ENCODE results near the gene PLEKHF1. TPM values are rescaled to one million over a fixed set of nuclear protein-coding genes. Genes with fewer than 3 reads are reported as not detected.

Gene PLEKHF1
- total and polyA plus RNA-seq, 2 donors (not counting 1 experiment from before 2014, with no cell fraction given) = 5.2 to 72.5 TPM

- Histone ChIP-seq H3K9me3 (ENCODE audit: control insufficient read depth, insufficient read depth, low read depth, low read length) (no peaks in the 10 kb centered on the region), H3K4me1 (ENCODE audit: control insufficient read depth, extremely low read depth, insufficient read depth, low read length) (peaks cover 23% of the 10 kb centered on the region), H3K36me3 (ENCODE audit: control insufficient read depth, insufficient read depth, low read length) (peaks cover 5% of the 10 kb centered on the region), H3K4me3 (replicated peaks in 1 of 4; ENCODE audit: control extremely low read depth in 1 of 4, insufficient read depth in 1 of 4, low read depth in 3 of 4, low read length in 4 of 4) (peak overlapping the region in 3 of 4 experiments; percentile 25 to 95 (median 37)), H3K27me3 (ENCODE audit: control insufficient read depth, insufficient read depth, low read length) (no peaks in the 10 kb centered on the region), H4K20me1 (ENCODE audit: control insufficient read depth, extremely low read depth, insufficient read depth, low read length) (no peaks in the 10 kb centered on the region), H3K9ac (ENCODE audit: insufficient read depth, low read length) (no peak overlapping the region), H3K4me2 (ENCODE audit: extremely low read depth, insufficient read depth, low read length) (peak overlapping the region; percentile 79), H2AFZ (ENCODE audit: low read length) (peak overlapping the region; percentile 37), H3K79me2 (ENCODE audit: control insufficient read depth, insufficient read depth, low read length) (peaks cover 30% of the 10 kb centered on the region), H3K27ac (ENCODE audit: insufficient read depth, low read length) (peak overlapping the region; percentile 90)
- no peak for DNase-seq (ENCODE audit: low read depth in 2 of 2)
- no peak for TF ChIP-seq CTCF (conservative IDR thresholded peaks at IDR 0.05 in 1 of 2, IDR thresholded peaks at IDR 0.05 in 1 of 2; ENCODE audit: low read depth in 1 of 2, low read length in 2 of 2)
- TF ChIP-seq EZH2 (IDR thresholded peaks at IDR 0.05; ENCODE audit: low read length, missing control alignments) = no peak
Measured at GRCh38 chr19:29664753-29665214, 477 bp upstream of the PLEKHF1 start.

GRCh38 chr19:29665826-29666577, 741 bp downstream of the PLEKHF1 start:
- Histone ChIP-seq H3K36me3 (ENCODE audit: control insufficient read depth, insufficient read depth, low read length) (peaks cover 7% of the 10 kb centered on the region), H3K9ac (ENCODE audit: insufficient read depth, low read length) (peak overlapping the region; percentile 63), H3K4me2 (ENCODE audit: extremely low read depth, insufficient read depth, low read length) (peak overlapping the region; percentile 99), H3K27ac (ENCODE audit: insufficient read depth, low read length) (peak overlapping the region; percentile 90), H4K20me1 (ENCODE audit: control insufficient read depth, extremely low read depth, insufficient read depth, low read length) (no peaks in the 10 kb centered on the region), H3K4me1 (ENCODE audit: control insufficient read depth, extremely low read depth, insufficient read depth, low read length) (peaks cover 23% of the 10 kb centered on the region), H3K27me3 (ENCODE audit: control insufficient read depth, insufficient read depth, low read length) (no peaks in the 10 kb centered on the region), H3K79me2 (ENCODE audit: control insufficient read depth, insufficient read depth, low read length) (peaks cover 34% of the 10 kb centered on the region), H3K4me3 (replicated peaks in 1 of 4; ENCODE audit: control extremely low read depth in 1 of 4, insufficient read depth in 1 of 4, low read depth in 3 of 4, low read length in 4 of 4) (peak overlapping the region; percentile 52 to 95 (median 70)), H3K9me3 (ENCODE audit: control insufficient read depth, insufficient read depth, low read depth, low read length) (no peaks in the 10 kb centered on the region), H2AFZ (ENCODE audit: low read length) (peak overlapping the region; percentile 67)
- peak; percentile 66 to 80 for DNase-seq (ENCODE audit: low read depth in 2 of 2)
- TF ChIP-seq CTCF (conservative IDR thresholded peaks at IDR 0.05 in 1 of 2, IDR thresholded peaks at IDR 0.05 in 1 of 2; ENCODE audit: low read depth in 1 of 2, low read length in 2 of 2) = no peak
- TF ChIP-seq EZH2 (IDR thresholded peaks at IDR 0.05; ENCODE audit: low read length, missing control alignments) = no peak

- peak; percentile 70 to 76 for DNase-seq (ENCODE audit: low read depth in 2 of 2)
Measured at GRCh38 chr19:29666578-29667386, 1.5 kb downstream of the PLEKHF1 start.

More at GRCh38 chr19:29666578-29667386, 1.5 kb downstream of the PLEKHF1 start:
- peak overlapping the region; percentile 90 for H3K27ac ChIP-seq (ENCODE audit: insufficient read depth, low read length)
- H3K9me3 ChIP-seq (ENCODE audit: control insufficient read depth, insufficient read depth, low read depth, low read length) = no peaks in the 10 kb centered on the region
- H3K4me2 ChIP-seq (ENCODE audit: extremely low read depth, insufficient read depth, low read length) = peak overlapping the region; percentile 99
- no peaks in the 10 kb centered on the region for H3K27me3 ChIP-seq (ENCODE audit: control insufficient read depth, insufficient read depth, low read length)
- H2AFZ ChIP-seq (ENCODE audit: low read length) = peak overlapping the region; percentile 67
- H4K20me1 ChIP-seq (ENCODE audit: control insufficient read depth, extremely low read depth, insufficient read depth, low read length) = peaks cover 1% of the 10 kb centered on the region
- H3K4me1 ChIP-seq (ENCODE audit: control insufficient read depth, extremely low read depth, insufficient read depth, low read length) = peaks cover 25% of the 10 kb centered on the region
- peak overlapping the region; percentile 63 for H3K9ac ChIP-seq (ENCODE audit: insufficient read depth, low read length)
- TF ChIP-seq EZH2 (IDR thresholded peaks at IDR 0.05; ENCODE audit: low read length, missing control alignments) (no peak), CTCF (conservative IDR thresholded peaks at IDR 0.05 in 1 of 2, IDR thresholded peaks at IDR 0.05 in 1 of 2; ENCODE audit: low read depth in 1 of 2, low read length in 2 of 2) (no peak)
- peaks cover 11% of the 10 kb centered on the region for H3K36me3 ChIP-seq (ENCODE audit: control insufficient read depth, insufficient read depth, low read length)
- H3K79me2 ChIP-seq (ENCODE audit: control insufficient read depth, insufficient read depth, low read length) = peaks cover 42% of the 10 kb centered on the region
- peak overlapping the region; percentile 52 to 95 (median 70) for H3K4me3 ChIP-seq (replicated peaks in 1 of 4; ENCODE audit: control extremely low read depth in 1 of 4, insufficient read depth in 1 of 4, low read depth in 3 of 4, low read length in 4 of 4)

Data from fibroblast of lung (primary cell).